Endothelial cell of umbilical vein (primary cell): Measurements from ENCODE around the gene LTN1. TPM values are rescaled to one million over a fixed set of nuclear protein-coding genes. Genes with fewer than 3 reads are reported as not detected.

Experiments used
- BruUV-seq: library from RNA; stranded (reverse); fragments of 400-500 nt; replicated peaks from 2 replicates; lab custom pipeline; 2021; lab: Mats Ljungman, UMichigan
- CTCF ChIA-PET: fragments of 300-600, 350-600 bp; sonication (Branson Sonifier 250); formaldehyde crosslinking; loops from one replicate; lab custom pipeline; 2021; ENCODE audit warnings: antibody characterized with exemption, inconsistent platforms; lab: Charles Lee
- POLR2A ChIA-PET: fragments of 300-600, 350-600 bp; sonication (Branson Sonifier 250); formaldehyde crosslinking; loops from one replicate; lab custom pipeline; 2021; ENCODE audit warnings: antibody characterized with exemption, inconsistent platforms; lab: Charles Lee
- DNase-seq: peaks from one replicate; pipeline ENCODE4 v3.0.0-alpha.2; 2011; ENCODE audit warnings: low read depth, low spot score
- FAIRE-seq: peaks from 2 replicates; lab custom pipeline; 2011; peaks lifted over from hg19 to GRCh38; lab: Jason Lieb, UNC
- H2AFZ ChIP-seq: 2 replicates; pipeline ENCODE4 v1.6.0; 2012; ENCODE audit warnings: low read depth, low read length, control low read depth, inconsistent platforms
- H3K27ac ChIP-seq: 2 replicates; pipeline ENCODE4 v1.5.1; 2011; ENCODE audit warnings: low read depth, mild to moderate bottlenecking, control low read depth, low read length, moderate library complexity; ENCODE audit not compliant: insufficient read depth
- H3K27me3 ChIP-seq, 2 experiments: 2 replicates each; pipeline versions ENCODE4 v1.6.0 to v1.6.1; 2011; ENCODE audit warnings: low read length in 2 of 2, mixed read lengths in 1 of 2; ENCODE audit not compliant: control insufficient read depth in 2 of 2, insufficient read depth in 2 of 2
- H3K36me3 ChIP-seq, 2 experiments: 2 replicates in 1 of 2; 3 replicates in 1 of 2; pipeline ENCODE4 v1.5.1; 2011; ENCODE audit warnings: low read length in 2 of 2, mild to moderate bottlenecking in 1 of 2, moderate library complexity in 1 of 2; ENCODE audit not compliant: control insufficient read depth in 2 of 2, insufficient read depth in 2 of 2; ENCODE audit errors: extremely low read depth in 1 of 2
- H3K4me1 ChIP-seq: 3 replicates; pipeline ENCODE4 v1.5.1; 2011; ENCODE audit warnings: mild to moderate bottlenecking, low read length; ENCODE audit not compliant: control insufficient read depth, insufficient read depth; ENCODE audit errors: extremely low read depth
- H3K4me2 ChIP-seq: 2 replicates; pipeline ENCODE4 v1.6.1; 2011; ENCODE audit warnings: low read length, control low read depth, mixed read lengths; ENCODE audit not compliant: insufficient read depth
- H3K4me3 ChIP-seq, 3 experiments: fragments of 200-600 bp in 1 of 3; sonication (generic), shearing (Covaris generic) in 1 of 3; replicated peaks in 1 of 3; 2 replicates each; pipeline ENCODE4 v1.5.1; 2011 to 2016; ENCODE audit warnings: control low read depth in 3 of 3, low read length in 3 of 3, mild to moderate bottlenecking in 2 of 3, inconsistent platforms in 1 of 3, low read depth in 1 of 3, moderate library complexity in 1 of 3; ENCODE audit not compliant: insufficient read depth in 1 of 3
- H3K79me2 ChIP-seq: 2 replicates; pipeline ENCODE4 v1.6.0; 2012; ENCODE audit warnings: low read length, inconsistent platforms; ENCODE audit not compliant: control insufficient read depth, insufficient read depth
- H3K9ac ChIP-seq: replicated peaks from 2 replicates; pipeline ENCODE3; 2011; ENCODE audit warnings: low read length, control low read depth; ENCODE audit not compliant: insufficient read depth; ENCODE audit errors: extremely low read depth
- H3K9me1 ChIP-seq: replicated peaks from 3 replicates; pipeline ENCODE4 v1.6.0; 2011; ENCODE audit warnings: mild to moderate bottlenecking, low read length; ENCODE audit not compliant: control insufficient read depth, insufficient read depth; ENCODE audit errors: extremely low read depth
- H3K9me3 ChIP-seq: replicated peaks from 2 replicates; pipeline ENCODE4 v1.5.1; 2012; ENCODE audit warnings: low read length, inconsistent platforms; ENCODE audit not compliant: control insufficient read depth, insufficient read depth
- H4K20me1 ChIP-seq: replicated peaks from 2 replicates; pipeline ENCODE3; 2011; ENCODE audit warnings: mild to moderate bottlenecking, low read length; ENCODE audit not compliant: control insufficient read depth, insufficient read depth; ENCODE audit errors: extremely low read depth
- EZH2 ChIP-seq: IDR thresholded peaks from 2 replicates; pipeline ENCODE4 v1.6.1; 2012; ENCODE audit warnings: borderline replicate concordance, low read depth, mild to moderate bottlenecking, moderate library complexity, low read length, inconsistent platforms; ENCODE audit not compliant: severe bottlenecking
- FOS ChIP-seq: IDR thresholded peaks from 2 replicates; pipeline ENCODE4 v1.6.1; 2011; ENCODE audit warnings: mild to moderate bottlenecking, low read length, moderate library complexity, borderline replicate concordance; ENCODE audit not compliant: insufficient read depth
- GATA2 ChIP-seq: IDR thresholded peaks from 2 replicates; pipeline ENCODE4 v1.7.0; 2011; ENCODE audit warnings: low read depth, mild to moderate bottlenecking, moderate library complexity, mixed read lengths, low read length; ENCODE audit not compliant: insufficient read length, insufficient read depth
- MAX ChIP-seq: IDR thresholded peaks from 2 replicates; pipeline ENCODE4 v1.6.1; 2011; ENCODE audit not compliant: insufficient read depth, insufficient read length
- POLR2A ChIP-seq: IDR thresholded peaks from 2 replicates; pipeline ENCODE4 v1.6.1; 2012; ENCODE audit warnings: low read depth, mild to moderate bottlenecking, control low read depth, low read length
- POLR2AphosphoS5 ChIP-seq: IDR thresholded peaks from 2 replicates; pipeline ENCODE4 v1.6.1; 2012; ENCODE audit warnings: low read depth, mild to moderate bottlenecking, control low read depth, low read length, moderate library complexity; ENCODE audit not compliant: insufficient read depth
- dilution Hi-C: fragments of 300-500 bp; cut with MboI; formaldehyde crosslinking; loops from one replicate; pipeline ENCODE4 v1.15.0; 2019; ENCODE audit warnings: low sequenced_read_pairs; ENCODE audit not compliant: extremely low pct_ligation_motif_present
- intact Hi-C: fragments of 100-400 bp; cut with micrococcal nuclease; formaldehyde crosslinking; loops from one replicate; pipeline ENCODE4 v1.10.0; 2022
- polyA plus RNA-seq, 4 experiments: library from polyadenylated mRNA; depleted of rRNA in 3 of 4; stranded (reverse) in 3 of 4; unstranded in 1 of 4; fragments of >200 nt; gene quantifications; 2 replicates each; pipeline versions ENCODE4 v1.2.1 to v1.2.3, GENCODE V29; 2011 to 2012; ENCODE audit warnings: missing spikeins in 1 of 4
- total RNA-seq: library from RNA; stranded (reverse); gene quantifications from 2 replicates; pipeline ENCODE4 v1.2.3, GENCODE V29; 2021
- TF ChIP-seq, protein P1 (sequence below), 2 donors: IDR thresholded peaks; 1 replicate in 1 of 2; 2 replicates in 1 of 2; pipeline ENCODE4 v1.5.1; 2011; ENCODE audit warnings: low read length in 2 of 2, mild to moderate bottlenecking in 2 of 2, moderate library complexity in 2 of 2, control low read depth in 1 of 2, inconsistent platforms in 1 of 2, low read depth in 1 of 2; ENCODE audit not compliant: insufficient read depth in 1 of 2; ENCODE audit errors: extremely low read depth in 1 of 2

LTN1 gene
- total and polyA plus RNA-seq, 2 donors (not counting 3 experiments of a cell fraction or from before 2014, with no cell fraction given): 3.8 to 23.0 TPM

DNA sequence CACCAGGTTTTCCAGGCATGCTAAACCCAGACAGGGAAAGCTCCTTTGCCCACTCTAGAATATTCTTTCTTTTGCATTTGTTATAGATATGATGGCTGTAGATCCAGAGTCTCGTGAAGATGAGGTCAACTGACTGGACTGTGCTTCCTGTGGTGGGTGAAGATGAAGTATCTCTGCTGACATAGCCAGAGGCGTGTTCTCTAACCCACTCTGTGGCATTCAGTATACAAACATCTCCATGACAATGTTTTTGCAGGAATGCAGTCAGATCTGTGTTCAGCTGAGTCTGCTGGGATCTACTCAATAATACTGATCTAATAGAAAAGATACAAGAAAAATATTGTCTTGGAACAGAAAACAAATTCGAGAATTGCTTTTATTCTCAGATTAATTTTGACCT lies 15.1 kb upstream of the LTN1 start:
- ChIA-PET CTCF (no interaction called here), POLR2A (no interaction called here)
- no peak for TF ChIP-seq MAX
- TF ChIP-seq EZH2: no peak
- TF ChIP-seq POLR2A: no peak
- no peak for TF ChIP-seq GATA2
- TF ChIP-seq, protein P1, sequence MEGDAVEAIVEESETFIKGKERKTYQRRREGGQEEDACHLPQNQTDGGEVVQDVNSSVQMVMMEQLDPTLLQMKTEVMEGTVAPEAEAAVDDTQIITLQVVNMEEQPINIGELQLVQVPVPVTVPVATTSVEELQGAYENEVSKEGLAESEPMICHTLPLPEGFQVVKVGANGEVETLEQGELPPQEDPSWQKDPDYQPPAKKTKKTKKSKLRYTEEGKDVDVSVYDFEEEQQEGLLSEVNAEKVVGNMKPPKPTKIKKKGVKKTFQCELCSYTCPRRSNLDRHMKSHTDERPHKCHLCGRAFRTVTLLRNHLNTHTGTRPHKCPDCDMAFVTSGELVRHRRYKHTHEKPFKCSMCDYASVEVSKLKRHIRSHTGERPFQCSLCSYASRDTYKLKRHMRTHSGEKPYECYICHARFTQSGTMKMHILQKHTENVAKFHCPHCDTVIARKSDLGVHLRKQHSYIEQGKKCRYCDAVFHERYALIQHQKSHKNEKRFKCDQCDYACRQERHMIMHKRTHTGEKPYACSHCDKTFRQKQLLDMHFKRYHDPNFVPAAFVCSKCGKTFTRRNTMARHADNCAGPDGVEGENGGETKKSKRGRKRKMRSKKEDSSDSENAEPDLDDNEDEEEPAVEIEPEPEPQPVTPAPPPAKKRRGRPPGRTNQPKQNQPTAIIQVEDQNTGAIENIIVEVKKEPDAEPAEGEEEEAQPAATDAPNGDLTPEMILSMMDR (IDR thresholded peaks at IDR 0.05; ENCODE audit: extremely low read depth in 1 of 2, insufficient read depth in 1 of 2, low read depth in 1 of 2, low read length in 2 of 2): no peak
- no peak for TF ChIP-seq FOS
- no peak for TF ChIP-seq POLR2AphosphoS5
- no peak overlapping the region for H3K4me2 ChIP-seq
- FAIRE-seq: no peak
- no peak overlapping the region for H2AFZ ChIP-seq
- H3K9me3 ChIP-seq: no peaks in the 10 kb centered on the region
- no peaks in the 10 kb centered on the region for H3K27me3 ChIP-seq
- H3K9me1 ChIP-seq: no peaks in the 10 kb centered on the region
- H4K20me1 ChIP-seq: no peaks in the 10 kb centered on the region
- no TSS peak for BruUV-seq
- H3K4me1 ChIP-seq: peaks cover 4% of the 10 kb centered on the region
- no peak overlapping the region for H3K9ac ChIP-seq
- dilution Hi-C loops (no loop called here), intact Hi-C loops (no loop called here)
- H3K36me3 ChIP-seq: peaks cover 6 to 10% of the 10 kb centered on the region in 2 experiments
- no peak overlapping the region for H3K4me3 ChIP-seq
- no peak overlapping the region for H3K27ac ChIP-seq
- no peaks in the 10 kb centered on the region for H3K79me2 ChIP-seq
- no peak for DNase-seq
